OCI-LY3 (cell line): Measurements from ENCODE around the gene WDR53.
"Not testable (repeated sequence)": the region's sequence is repeated elsewhere in the genome, so short reads cannot be mapped to it uniquely, and the experiment has no call there.

Experiments
- H2AFZ ChIP-seq: fragments of 200-600, 300-600 bp; shearing (Covaris generic); 2 replicates; pipeline ENCODE4 v1.6.0; 2014; ENCODE audit warnings: antibody characterized with exemption, low read depth, low read length
- H3K27ac ChIP-seq: fragments of 200-600, 300-600 bp; sonication (generic); 2 replicates; pipeline ENCODE4 v1.5.1; 2014; ENCODE audit warnings: mild to moderate bottlenecking, low read length, moderate library complexity, mixed read lengths
- H3K27me3 ChIP-seq: fragments of 200-600, 300-600 bp; sonication (generic); 2 replicates; pipeline ENCODE4 v1.6.1; 2014; ENCODE audit warnings: low read depth, low read length, mixed read lengths
- H3K36me3 ChIP-seq: fragments of 200-600, 300-600 bp; sonication (generic); replicated peaks from 2 replicates; pipeline ENCODE3; 2014; ENCODE audit warnings: low read depth, low read length, mixed read lengths
- H3K4me1 ChIP-seq: fragments of 300-600, 200-600 bp; sonication (generic); 2 replicates; pipeline ENCODE4 v1.6.1; 2014; ENCODE audit warnings: low read length, mixed read lengths
- H3K4me2 ChIP-seq: fragments of 200-600, 300-600 bp; sonication (generic); 2 replicates; pipeline ENCODE4 v1.6.1; 2014; ENCODE audit warnings: low read length, mixed read lengths
- H3K4me3 ChIP-seq: fragments of 300-600, 200-600 bp; sonication (generic); 2 replicates; pipeline ENCODE4 v1.5.1; 2014; ENCODE audit warnings: antibody characterized with exemption, mild to moderate bottlenecking, low read length, moderate library complexity
- H3K79me2 ChIP-seq: fragments of 300-600, 200-600 bp; shearing (Covaris generic); 2 replicates; pipeline ENCODE4 v1.6.1; 2014; ENCODE audit warnings: mild to moderate bottlenecking, low read length, mixed read lengths
- H3K9ac ChIP-seq: fragments of 300-600, 200-600 bp; shearing (Covaris generic); 2 replicates; pipeline ENCODE4 v1.6.0; 2014; ENCODE audit warnings: mild to moderate bottlenecking, low read length, moderate library complexity
- H3K9me3 ChIP-seq: fragments of 200-600, 300-600 bp; shearing (Covaris generic); 2 replicates; pipeline ENCODE4 v1.6.1; 2014; ENCODE audit warnings: low read length, mixed read lengths; ENCODE audit not compliant: insufficient read depth
- H4K20me1 ChIP-seq: fragments of 200-600, 300-600 bp; sonication (generic); 2 replicates; pipeline ENCODE4 v1.6.1; 2016; ENCODE audit warnings: low read length, mixed read lengths; ENCODE audit not compliant: insufficient read depth
- EZH2phosphoT487 ChIP-seq: fragments of 200-600 bp; shearing (Covaris generic); IDR thresholded peaks from 2 replicates; pipeline ENCODE4 v1.6.1; 2018; ENCODE audit warnings: antibody characterized with exemption, mixed run types, low read depth
- TF ChIP-seq, protein P1 (sequence below): fragments of 200-600, 300-600 bp; sonication (generic); IDR thresholded peaks from 2 replicates; pipeline ENCODE4 v1.5.1; 2014; ENCODE audit warnings: antibody characterized with exemption, low read length, low read depth

The WDR53 gene

DNA sequence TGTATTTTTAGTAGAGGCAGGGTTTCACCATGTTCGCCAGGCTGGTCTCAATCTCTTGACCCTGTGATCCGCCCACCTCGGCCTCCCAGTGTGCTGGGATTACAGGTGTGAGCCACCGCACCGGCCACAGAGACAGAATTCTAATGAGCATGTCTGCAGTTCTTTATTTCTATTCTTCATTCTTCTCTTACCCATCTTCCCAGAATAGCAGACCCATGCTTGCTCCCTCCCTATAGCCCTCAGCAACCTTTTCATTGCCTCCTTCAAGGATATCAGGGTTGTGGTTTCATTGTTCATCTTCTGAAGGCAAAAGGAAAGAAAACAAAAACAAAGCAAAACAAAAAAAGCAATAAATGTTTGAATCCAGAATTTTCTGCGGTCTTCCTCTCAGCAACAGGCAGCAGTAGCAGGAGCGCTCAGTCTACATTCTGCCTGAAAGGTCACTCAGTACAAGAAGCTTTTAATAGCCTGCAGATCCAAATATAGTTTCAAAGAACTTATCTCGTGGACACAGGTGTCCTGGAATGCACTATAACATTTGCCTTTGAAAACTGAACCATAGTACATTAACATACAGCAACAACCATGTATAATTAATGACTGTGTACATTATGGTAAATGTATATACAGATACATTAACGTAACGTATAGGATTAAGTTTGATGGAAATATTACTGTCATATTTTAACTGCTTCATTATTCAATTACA is 53.3 kb downstream of the WDR53 start, which contains the start of gene SMCO1:
SMCO1 (minus strand) TSS at position 434 of the 709 bp plus-strand sequence; CDS start at position 297, 137 bp downstream.
- Histone ChIP-seq H3K27me3 (0 out of 2 replicates have a peak, but pooled peaks cover 2% of the 10 kb centered on the region), H2AFZ (no peak within 1 kb of the TSS), H4K20me1 (no peaks in the 10 kb centered on the region), H3K4me1 (peaks cover 17% of the 10 kb centered on the region), H3K4me3 (no peak within 1 kb of the TSS), H3K79me2 (no peaks in the 10 kb centered on the region), H3K4me2 (no peak within 1 kb of the TSS), H3K9me3 (no peaks in the 10 kb centered on the region), H3K36me3 (no peaks in the 10 kb centered on the region), H3K9ac (no peak within 1 kb of the TSS), H3K27ac (no peak within 1 kb of the TSS)
- no peak for TF ChIP-seq EZH2phosphoT487
- TF ChIP-seq, protein P1, sequence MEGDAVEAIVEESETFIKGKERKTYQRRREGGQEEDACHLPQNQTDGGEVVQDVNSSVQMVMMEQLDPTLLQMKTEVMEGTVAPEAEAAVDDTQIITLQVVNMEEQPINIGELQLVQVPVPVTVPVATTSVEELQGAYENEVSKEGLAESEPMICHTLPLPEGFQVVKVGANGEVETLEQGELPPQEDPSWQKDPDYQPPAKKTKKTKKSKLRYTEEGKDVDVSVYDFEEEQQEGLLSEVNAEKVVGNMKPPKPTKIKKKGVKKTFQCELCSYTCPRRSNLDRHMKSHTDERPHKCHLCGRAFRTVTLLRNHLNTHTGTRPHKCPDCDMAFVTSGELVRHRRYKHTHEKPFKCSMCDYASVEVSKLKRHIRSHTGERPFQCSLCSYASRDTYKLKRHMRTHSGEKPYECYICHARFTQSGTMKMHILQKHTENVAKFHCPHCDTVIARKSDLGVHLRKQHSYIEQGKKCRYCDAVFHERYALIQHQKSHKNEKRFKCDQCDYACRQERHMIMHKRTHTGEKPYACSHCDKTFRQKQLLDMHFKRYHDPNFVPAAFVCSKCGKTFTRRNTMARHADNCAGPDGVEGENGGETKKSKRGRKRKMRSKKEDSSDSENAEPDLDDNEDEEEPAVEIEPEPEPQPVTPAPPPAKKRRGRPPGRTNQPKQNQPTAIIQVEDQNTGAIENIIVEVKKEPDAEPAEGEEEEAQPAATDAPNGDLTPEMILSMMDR = no peak

DNA sequence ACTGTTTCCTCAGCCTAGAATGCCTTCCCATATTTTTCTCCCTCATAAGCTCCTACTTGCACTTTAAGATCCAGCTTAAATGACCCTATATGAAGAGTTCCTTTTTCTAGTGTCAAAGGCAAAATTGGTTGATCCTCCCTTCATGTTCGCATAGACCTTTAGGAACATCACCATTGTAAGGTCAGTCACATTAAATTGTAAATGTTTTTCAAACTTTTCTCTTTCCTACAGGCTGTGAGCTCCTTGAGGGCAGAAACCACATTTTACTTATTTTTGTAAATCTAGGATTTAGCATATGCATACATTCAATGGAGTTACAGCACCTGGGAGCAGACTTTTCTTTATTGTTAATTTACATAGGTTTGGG is 54.0 kb downstream of the WDR53 start:
- no peak overlapping the region for H2AFZ ChIP-seq
- no peak overlapping the region for H3K9ac ChIP-seq
- peaks cover 17% of the 10 kb centered on the region for H3K4me1 ChIP-seq
- H3K27me3 ChIP-seq = 0 out of 2 replicates have a peak, but pooled peaks cover 2% of the 10 kb centered on the region
- H3K79me2 ChIP-seq = no peaks in the 10 kb centered on the region
- no peak overlapping the region for H3K27ac ChIP-seq
- H4K20me1 ChIP-seq = no peaks in the 10 kb centered on the region
- H3K9me3 ChIP-seq = no peaks in the 10 kb centered on the region
- no peak for TF ChIP-seq EZH2phosphoT487
- TF ChIP-seq, protein P1 = no peak
- no peak overlapping the region for H3K4me3 ChIP-seq
- no peak overlapping the region for H3K4me2 ChIP-seq
- no peaks in the 10 kb centered on the region for H3K36me3 ChIP-seq

DNA sequence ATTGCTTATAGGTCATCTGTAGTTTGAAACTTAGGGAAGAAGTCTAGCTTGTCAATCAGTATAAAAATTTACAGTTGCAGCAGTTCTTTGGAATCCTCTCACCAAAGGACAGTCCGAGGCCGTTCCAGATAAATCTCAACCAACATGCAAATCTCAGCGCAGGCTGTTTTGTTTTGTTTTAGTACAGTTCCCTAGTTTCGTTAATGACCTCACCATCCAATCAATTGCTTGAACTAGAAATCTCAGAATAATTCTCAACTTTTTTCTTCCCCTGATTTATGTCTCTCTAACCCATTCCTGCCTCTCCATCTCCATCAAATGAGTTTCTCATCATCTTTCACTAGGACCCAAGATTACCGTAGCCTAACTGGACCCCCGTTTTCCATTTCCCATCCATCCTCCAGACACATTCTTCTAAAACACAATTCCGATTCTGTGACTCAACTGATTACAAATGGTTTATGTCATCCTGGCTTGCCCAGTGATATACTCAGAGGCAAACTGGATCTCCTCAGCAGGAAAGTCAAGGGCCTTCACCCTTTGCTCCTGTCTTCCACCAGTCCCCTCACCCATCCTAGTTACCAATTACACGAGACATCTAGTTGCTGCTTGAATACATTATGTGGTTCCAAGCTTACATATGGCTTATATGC is 54.5 kb downstream of the WDR53 start:
- no peaks in the 10 kb centered on the region for H3K9me3 ChIP-seq
- H3K9ac ChIP-seq = no peak overlapping the region
- TF ChIP-seq EZH2phosphoT487 = no peak
- TF ChIP-seq, protein P1 = no peak
- 0 out of 2 replicates have a peak, but pooled peaks cover 2% of the 10 kb centered on the region for H3K27me3 ChIP-seq
- H3K4me1 ChIP-seq = peaks cover 14% of the 10 kb centered on the region
- H4K20me1 ChIP-seq = no peaks in the 10 kb centered on the region
- no peak overlapping the region for H3K27ac ChIP-seq
- no peak overlapping the region for H3K4me3 ChIP-seq
- no peak overlapping the region for H3K4me2 ChIP-seq
- H2AFZ ChIP-seq = no peak overlapping the region
- H3K36me3 ChIP-seq = no peaks in the 10 kb centered on the region
- H3K79me2 ChIP-seq = no peaks in the 10 kb centered on the region

DNA sequence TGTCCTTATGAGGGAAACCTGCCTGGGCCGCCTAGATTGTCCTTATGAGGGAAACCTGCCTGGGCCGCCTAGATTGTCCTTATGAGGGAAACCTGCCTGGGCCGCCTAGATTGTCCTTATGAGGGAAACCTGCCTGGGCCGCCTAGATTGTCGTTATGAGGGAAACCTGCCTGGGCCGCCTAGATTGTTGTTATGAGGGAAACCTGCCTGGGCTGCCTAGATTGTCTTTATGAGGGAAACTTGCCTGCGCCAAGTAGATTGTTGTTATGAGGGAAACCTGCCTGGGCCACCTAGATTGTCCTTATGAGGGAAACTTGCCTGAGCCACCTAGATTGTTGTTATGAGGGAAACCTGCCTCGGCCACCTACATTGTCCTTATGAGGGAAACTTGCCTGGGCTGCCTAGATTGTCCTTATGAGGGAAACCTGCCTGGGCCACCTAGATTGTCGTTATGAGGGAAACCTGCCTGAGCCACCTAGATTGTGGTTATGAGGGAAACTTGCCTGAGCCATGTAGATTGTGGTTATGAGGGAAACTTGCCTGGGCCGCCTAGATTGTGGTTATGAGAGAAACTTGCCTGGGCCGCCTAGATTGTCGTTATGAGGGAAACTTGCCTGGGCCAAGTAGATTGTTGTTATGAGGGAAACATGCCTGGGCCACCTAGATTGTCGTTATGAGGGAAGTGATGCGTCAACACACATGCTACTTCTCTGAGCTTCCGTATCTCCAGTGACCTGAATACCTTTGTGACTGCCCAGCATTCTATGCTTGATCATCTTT is 56.5 kb downstream of the WDR53 start:
- H3K9me3 ChIP-seq, H3K27ac ChIP-seq, H3K27me3 ChIP-seq, H3K9ac ChIP-seq, H3K4me1 ChIP-seq, H3K79me2 ChIP-seq, H3K4me3 ChIP-seq, H2AFZ ChIP-seq, H3K36me3 ChIP-seq, H4K20me1 ChIP-seq, H3K4me2 ChIP-seq: not testable (repeated sequence)

DNA sequence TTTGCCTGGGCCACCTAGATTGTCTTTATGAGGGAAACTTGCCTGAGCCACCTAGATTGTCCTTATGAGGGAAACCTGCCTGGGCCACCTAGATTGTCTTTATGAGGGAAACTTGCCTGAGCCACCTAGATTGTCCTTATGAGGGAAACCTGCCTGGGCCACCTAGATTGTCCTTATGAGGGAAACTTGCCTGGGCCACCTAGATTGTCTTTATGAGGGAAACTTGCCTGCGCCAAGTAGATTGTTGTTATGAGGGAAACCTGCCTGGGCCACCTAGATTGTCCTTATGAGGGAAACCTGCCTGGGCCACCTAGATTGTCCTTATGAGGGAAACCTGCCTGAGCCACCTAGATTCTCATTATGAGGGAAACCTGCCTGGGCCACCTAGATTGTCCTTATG is 57.2 kb downstream of the WDR53 start:
- not testable (repeated sequence) for H3K4me1 ChIP-seq, H2AFZ ChIP-seq, H3K4me2 ChIP-seq, H3K27me3 ChIP-seq, H4K20me1 ChIP-seq, H3K79me2 ChIP-seq, H3K9me3 ChIP-seq, H3K4me3 ChIP-seq, H3K36me3 ChIP-seq, H3K27ac ChIP-seq, H3K9ac ChIP-seq
